Stimulated activated CD8-positive, alpha-beta memory T cell treated with anti-CD3 and anti-CD28 coated beads, Interleukin-12 subunit alpha, Interleukin-12 subunit beta, amount 100 ng/mL, for 1 hour (primary cell): Measurements from ENCODE around the gene ANKRD31.
"Not testable (repeated sequence)": the region's sequence is repeated elsewhere in the genome, so short reads cannot be mapped to it uniquely, and the experiment has no call there.

Source experiments
- DNase-seq: peaks from one replicate; pipeline ENCODE4 v3.0.0-alpha.2; 2020; ENCODE audit warnings: low read depth

Gene ANKRD31

DNA sequence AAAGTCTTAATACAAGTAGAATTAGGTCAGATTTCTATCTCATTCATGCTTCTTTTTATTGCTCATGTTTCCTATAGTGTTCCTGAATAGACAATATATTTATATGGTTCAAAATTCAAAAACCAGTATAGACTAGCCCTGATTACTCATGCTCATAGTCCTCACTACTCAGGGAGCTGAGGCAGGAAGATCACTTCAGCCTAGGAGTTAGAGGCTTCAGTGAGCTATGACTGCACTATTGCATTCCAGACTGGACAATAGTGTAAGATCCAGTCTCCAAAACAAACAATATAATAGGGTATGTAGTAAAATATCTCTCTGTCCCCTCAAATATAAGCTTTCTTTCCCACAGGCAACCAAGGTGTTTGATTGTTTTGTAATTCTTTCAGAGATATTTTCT is 2.4 kb downstream of the ANKRD31 start:
- DNase-seq, result no peak

DNA sequence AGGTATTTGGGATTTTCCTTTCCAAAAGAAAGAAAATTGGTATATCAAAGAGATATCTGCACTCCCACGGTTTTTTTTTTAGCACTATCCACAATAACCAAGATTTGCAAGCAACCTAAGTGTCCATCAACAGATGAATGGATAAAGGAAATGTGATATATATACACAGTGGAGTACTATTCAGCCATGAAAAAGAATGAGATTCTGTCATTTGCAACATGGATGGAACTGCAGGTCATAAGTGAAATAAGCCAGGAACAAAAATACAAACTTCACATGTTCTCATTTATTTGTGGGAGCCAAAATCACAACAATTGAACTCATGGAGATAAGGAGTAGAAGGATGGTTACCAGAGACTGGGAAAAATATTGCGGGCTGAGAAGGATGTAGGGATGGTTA is 9.8 kb downstream of the ANKRD31 start:
- no peak for DNase-seq

DNA sequence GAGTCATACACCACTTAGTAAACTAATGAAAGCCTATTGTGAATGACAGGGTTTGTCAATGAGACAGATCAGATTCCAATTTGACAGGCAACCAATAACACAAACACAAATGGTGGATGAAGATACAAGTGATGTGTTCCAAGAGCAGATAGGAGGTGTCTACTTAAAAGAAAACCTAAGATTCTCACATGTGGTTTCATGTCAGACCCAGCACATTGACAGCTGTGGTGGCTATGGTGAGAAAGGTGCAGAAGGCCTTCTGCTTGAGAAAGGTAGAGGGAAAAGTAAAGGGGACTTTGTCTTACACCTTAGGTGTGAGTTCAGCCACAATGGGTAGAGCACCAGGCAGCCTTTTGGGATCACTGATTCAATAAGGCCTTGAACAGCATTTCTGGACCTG is 11.2 kb downstream of the ANKRD31 start:
- DNase-seq, result no peak

DNA sequence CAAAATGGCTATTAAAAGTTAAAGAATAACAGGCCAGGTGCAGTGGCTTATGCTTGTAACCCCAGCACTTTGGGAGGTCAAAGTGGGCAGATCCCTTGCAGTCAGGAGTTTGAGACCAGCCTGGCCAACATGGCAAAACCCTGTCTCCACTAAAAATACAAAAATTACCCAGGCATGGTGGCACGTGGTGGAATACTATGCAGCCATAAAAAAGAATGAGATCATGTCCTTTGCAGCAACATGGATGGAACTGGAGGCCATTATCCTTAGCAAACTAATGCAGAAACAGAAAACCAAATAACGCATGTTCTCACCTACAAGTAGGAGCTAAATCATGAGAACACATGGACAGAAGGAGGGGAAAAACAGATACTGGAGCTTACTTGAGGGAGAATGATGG is 15.9 kb downstream of the ANKRD31 start:
- DNase-seq, result not testable (repeated sequence)

DNA sequence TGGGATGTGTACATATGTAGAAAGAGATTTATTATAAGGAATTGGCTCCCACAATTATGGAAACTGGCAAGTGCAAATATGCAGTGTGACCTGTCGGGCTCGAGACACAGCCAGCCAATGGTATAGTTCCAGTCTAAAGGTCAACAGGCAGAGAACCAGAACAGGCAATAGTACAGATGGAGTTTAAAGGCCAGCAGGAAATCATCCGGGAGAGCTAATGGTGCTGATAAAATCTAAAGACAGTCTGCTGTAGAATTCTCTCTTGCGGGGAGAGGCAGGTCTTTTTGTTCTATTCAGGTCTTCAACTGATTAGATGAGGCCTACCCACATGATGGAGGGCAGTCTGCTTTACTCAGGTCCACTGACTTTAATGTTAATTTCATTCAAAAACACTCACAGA is 21.8 kb downstream of the ANKRD31 start:
- no peak for DNase-seq

DNA sequence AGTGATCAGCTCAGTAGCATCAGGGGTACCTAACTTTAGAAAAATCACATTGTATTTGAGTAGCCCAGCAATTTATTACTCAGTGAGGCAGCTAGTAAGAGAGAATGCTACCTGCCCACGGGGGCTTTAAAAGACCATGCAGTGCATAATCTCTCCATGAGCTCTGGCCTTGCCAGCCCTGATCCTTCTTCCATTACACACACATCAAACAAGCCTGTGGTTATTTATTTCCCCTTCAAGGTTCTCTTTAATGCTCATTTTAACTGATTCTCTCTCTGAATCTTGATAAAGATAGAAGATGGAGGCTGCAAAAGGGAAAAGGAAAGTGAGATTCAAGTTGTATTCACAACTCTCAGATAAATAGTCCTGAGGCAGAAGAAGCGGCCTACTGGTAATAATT is 22.3 kb downstream of the ANKRD31 start:
- DNase-seq, result no peak

DNA sequence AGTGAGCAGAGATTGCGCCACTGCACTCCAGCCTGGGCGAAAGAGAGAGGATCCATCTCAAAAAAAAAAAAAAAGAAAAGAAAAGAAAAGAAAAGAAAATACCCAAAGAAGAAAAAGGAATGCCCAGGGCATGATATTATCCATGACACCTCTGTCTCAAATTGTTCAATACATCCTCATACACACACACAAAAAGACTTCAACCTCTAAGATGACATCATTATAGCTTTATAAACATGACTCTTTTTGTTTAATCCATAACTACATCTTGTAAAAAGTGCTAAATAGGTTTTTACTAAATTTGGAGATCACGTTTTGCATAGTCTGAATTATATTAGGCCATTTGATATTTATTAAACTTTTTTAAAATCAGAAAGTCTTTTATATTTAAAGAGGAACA is 33.1 kb downstream of the ANKRD31 start:
- no peak for DNase-seq

DNA sequence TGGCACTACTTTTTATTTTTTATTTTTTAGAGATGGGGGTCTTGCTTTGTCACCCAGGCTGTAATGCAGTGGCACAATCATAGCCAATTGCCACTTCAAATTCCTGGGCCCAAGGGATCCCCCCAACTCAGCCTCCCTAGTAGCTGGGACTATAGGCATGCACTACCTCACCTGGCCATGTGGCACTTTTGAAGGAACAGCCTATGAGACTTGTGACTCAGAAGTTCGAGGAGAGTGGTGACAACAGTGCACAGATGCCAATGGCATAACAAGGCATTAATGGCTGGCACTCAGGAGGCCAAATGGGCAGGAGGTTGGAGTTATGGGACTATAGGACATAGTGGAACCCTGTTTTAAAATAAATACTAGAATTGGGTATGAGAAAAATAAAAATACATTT is 33.7 kb downstream of the ANKRD31 start:
- DNase-seq, result no peak

DNA sequence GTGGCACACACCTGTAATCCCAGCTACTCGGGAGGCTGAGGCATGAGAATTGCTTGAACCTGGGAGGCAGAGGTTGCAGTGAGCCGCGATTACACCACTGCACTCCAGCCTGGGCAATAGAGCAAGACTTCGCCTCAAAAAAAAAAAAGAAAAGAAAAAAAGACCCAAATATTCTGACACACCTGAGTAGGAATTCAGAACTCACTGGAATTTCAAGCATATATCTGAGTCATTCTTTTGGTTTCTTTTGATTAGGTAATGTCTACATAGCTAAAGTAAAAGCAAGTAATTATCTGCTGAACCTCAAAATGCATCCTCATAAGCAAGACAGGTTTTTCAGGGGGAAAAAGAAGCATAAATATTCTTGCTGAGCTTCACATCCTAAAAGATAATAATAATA is 35.9 kb downstream of the ANKRD31 start:
- no peak for DNase-seq

DNA sequence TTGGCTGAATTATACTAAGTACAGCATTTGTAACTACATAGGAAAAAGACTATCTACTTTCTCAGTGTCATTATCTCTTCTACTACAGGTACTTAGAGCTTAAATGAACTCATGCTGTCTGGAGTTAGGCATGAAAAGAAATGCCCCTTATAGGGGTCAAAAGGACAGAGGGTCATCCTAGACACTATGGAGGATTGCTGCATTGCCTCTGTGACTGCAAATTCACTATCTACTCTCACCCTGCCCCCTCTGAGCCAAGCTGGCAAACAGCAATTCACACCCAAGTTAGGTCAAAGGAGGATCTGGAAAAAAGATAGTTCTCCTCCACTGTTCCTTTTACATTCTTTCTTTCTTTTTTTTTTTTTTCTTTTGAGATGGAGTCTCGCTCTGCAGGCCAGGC is 36.7 kb downstream of the ANKRD31 start:
- DNase-seq, result no peak

DNA sequence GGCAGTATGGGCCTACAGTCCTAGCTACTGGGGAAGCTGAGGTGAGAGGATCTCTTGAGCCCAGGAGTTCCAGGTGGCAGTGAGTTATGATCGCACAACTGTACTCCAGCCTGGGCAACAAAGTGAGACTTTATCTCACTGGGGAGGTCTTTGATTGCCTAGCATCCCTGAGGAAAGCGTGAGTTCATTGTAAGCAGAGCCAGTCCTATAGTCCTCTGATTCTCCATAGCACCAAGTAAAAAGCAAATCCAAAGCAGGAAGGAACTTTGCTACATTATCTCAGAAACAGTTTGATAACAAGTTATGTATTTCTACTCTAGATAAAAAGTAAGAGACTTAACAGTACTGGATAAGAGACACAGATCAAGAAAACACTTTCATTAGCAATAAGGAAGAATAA is 37.6 kb downstream of the ANKRD31 start:
- DNase-seq, result no peak

DNA sequence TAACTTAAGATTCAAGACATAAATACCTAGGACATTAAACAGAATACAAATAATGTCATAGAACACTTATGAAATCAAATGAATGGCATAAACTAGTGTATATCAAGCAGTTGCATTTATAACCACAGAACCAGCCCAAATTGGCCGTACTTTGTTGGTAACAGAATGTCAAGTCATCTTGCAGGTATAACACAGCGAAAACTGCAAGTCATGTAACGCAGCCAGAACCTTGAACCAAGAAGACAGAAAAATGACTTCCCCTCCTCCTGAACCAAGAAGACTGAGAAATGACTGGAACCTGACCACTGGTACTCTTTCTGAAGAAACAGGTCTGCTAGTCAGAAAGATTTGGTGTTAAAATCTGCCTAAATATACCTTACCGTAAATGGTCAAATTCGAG is 38.9 kb downstream of the ANKRD31 start:
- no peak for DNase-seq

DNA sequence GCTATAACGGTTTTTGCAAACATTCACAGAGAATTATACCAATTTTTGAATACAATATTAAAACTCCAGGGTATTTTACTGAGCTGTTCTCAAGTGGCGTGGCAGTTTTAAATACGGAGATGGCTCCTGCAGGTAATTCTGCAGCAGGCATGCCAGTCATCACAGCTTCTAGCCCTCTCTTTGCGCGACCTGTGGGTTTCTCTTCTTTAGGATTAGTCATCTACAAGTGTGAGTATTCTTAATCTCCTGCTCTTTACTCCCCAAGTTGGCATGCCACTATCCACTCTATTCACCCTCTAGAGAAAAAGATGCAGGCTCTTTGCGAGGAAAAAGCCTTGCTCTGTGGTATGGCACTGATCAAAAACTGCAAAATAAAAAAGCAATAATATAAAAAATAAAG is 43.9 kb downstream of the ANKRD31 start:
- no peak for DNase-seq

DNA sequence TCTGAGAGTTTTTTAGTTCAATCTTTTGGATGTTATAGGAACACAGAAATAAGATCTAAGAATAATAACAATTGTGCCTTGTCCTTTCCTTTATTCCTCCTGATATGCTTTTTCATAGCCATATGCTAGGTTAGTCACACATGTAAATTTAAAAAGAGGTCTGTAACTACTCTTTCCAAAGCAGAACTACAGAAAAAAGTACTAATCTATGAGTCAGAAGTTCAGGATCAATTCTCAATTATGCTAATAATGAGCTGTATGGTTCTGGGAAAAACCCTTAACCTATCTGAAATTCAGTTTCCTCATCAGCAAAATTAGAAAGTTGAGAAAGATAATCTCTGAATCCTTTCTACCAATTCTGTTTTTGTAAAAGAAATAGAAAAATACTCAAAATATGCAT is 44.4 kb downstream of the ANKRD31 start:
- DNase-seq, result no peak

DNA sequence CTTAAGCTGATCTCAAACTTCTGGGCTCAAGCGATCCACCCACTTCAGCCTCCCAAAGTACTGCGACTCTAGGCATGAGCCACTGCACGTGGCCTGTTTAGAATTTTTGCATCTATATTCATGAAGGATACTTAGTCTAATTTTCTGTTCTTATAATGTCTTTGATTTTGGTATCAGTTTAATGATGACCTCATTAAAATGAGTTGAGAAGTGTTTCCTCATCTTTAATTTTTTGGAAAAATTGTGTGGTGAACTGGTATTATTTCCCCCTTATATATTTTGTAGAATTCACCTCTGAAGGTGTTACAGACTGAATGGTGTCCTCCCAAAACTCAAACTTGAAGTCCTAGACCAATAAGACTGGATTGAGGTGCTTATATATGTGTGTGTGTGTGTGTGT is 46.5 kb downstream of the ANKRD31 start:
- no peak for DNase-seq

DNA sequence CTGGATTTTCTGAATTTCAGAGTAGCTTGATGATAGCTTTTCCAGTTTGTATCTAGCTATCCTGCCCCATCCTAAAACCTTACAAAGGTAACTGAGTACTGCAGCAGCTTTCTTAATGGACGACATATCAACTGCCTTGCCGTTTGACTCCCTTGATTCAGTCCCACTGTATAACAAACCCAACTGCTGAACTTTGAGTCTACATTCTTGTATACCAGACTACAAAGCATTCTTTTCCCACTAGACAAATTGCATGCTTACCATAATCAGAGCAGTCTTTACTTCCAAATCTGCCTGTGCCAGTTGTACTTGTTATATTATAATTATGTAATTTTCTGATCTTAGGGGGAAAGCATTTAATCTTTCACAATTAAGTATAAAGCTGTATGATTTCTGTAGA is 47.3 kb downstream of the ANKRD31 start:
- DNase-seq, result no peak

DNA sequence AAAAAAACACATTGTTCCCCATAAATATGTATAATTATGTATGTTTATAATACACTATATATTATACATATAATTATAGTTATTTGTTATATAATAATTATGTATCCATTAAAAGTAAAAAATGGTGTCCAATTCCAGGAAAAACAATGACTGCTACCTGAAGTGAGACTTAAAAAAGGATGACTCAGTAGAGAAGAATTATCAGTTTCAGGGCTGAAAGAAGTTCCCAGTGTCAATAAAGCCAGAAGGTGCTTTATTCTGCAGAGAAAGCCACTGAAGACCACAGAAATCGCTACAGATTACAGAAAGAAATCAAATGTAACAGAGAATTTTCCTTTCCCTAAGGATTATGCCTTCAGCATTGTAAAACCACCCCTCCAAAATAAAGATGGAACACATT is 50.9 kb downstream of the ANKRD31 start:
- no peak for DNase-seq

DNA sequence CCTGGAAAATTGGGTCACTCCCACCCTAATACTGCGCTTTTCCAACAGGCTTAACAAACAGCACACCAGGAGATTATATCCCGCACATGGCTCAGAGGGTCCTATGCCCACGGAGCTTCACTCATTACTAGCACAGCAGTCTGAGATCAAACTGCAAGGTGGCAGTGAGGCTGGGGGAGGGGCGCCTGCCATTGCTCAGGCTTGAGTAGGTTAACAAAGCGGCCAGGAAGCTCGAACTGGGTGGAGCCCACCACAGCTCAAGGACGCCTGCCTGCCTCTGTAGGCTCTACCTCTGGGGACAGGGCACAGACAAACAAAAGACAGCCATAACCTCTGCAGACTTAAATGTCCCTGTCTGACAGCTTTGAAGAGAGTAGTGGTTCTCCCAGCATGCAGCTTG is 60.7 kb downstream of the ANKRD31 start:
- DNase-seq, result not testable (repeated sequence)

DNA sequence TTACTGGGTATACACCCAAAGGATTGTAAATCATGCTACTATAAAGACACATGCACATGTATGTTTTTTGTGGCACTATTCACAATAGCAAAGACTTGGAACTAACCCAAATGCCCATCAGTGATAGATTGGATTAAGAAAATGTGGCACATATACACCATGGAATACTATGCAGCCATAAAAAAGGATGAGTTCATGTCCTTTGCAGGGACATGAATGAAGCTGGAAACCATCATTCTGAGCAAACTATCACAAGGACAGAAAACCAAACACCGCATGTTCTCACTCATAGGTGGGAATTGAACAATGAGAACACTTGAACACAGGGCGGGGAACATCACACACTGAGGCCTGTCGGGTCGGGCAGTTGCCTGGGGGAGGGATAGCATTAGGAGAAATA is 61.8 kb downstream of the ANKRD31 start:
- not testable (repeated sequence) for DNase-seq

DNA sequence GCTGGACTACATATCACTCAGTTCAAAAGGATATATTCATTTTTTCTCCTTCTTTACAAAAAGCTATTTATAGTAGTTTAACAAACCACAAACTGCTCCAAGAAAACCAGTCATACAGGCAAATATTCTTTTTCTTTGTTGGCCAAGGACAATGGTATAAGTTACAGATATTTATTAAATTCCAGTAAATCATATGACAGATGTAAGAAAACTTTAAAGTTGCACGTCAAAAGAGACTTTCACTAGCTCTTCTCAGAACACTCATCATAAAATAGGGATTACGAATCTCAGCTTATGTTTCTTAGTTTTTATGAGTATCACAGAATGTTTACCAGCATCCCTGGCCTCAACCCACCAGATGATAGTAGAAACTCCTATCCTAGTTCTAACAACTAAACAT is 67.2 kb downstream of the ANKRD31 start:
- DNase-seq, result no peak

DNA sequence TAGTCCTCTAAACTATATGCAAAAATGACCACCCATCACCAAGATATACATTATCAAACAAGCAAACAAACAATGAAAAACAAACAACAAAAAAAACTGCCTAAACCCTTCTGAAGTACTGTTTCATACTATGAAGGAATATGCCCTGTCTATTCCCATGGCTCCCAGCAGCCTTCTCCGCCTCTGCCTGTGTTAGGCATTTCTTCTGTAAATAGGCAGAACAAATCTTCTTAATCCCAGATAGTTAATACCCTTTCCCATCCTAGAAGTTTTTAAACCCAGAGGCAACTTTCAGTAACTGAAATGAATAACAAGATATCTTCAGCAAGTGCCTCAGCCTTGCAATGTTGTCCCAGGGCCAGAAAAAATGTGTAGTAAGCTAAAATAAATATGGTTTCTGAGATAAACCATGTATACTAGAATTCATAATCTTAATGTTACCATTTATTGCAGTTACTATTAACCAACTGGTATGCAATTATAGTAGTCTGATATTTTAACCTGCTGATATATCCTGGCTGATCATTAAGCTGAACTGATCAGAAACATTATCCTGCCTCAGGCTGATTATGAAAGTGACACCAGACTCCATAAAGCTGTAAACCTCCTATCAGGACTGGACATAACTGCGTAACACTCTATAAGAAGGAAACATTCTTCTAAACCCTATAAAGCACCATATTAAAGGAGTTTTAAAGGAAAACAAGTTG is 68.5 kb downstream of the ANKRD31 start:
- no peak for DNase-seq

DNA sequence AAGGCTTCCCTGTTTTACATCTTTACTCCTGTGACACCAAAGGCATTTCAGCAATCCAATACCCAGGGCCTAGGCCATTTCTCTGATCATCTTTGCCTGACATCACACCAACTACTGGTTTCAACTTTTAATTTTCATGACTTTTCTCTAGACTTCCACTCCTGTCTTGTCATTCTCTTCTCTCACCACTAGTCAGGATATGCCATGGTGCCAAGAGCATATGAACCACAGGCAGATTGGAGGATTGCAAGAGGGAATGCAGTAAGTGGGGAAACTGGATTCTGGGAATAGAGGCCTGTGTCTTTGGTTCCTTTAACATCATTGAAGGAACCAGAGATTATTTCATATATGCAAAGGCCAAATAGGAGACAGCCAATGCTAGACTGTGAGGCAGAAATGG is 69.3 kb downstream of the ANKRD31 start:
- no peak for DNase-seq

DNA sequence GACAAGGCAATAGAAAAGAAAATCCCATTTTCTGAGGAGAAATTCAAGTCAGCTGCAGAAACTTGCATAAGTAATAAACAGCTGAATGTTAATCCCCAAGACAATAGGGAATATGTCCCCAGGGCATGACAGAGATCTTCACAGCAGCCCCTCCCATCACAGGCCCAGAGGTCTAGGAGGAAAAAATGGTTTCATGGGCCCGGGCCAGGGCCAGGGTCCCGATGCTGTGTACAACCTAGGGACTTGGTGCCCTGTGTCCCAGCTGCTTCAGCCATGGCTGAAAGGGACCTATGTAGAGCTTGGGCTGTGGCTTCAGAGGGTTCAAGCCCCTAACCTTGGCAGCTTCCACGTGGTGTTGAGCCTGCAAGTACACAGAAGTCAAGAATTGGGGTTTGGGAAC is 75.2 kb downstream of the ANKRD31 start:
- not testable (repeated sequence) for DNase-seq

DNA sequence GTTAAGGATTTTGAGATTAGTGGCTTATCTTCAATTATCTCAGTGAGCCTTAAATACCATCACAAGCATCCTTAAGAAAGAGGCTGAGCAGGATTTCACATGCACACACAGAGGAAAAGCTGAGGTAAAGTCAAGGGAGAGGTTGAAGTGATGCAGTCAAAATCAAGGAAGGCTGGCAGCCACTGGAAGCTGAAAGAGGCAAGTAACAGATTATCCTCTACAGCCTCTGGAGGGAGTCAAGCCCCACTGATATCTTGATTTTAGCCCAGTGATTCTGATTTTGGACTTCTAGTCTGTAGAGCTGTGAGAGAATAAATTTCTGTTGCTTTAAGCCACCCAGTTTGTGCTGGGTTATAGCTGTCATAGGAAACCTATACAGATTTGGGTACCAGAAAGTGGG is 80.1 kb downstream of the ANKRD31 start:
- no peak for DNase-seq

DNA sequence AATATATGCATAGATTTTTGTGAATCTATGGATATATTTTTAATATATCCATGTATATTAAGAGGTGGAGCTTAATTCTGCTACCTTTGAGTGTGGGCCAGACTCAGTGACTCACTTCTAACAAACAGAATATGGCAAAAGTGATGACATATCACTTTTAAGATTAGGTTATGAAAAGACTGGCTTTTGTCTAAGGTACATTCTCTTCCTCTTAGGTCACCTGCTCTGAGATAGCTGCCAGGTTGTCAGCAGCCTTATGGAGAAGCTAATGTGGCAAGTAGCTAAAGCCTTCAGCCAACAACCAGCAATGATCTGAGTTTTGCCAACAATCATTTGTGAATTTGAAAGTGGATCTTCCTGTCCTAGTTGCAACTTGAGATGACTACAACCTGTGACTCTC is 83.8 kb downstream of the ANKRD31 start:
- DNase-seq, result no peak
